ENCODE data around the gene ANO4. TPM values are rescaled to one million over a fixed set of nuclear protein-coding genes. Genes with fewer than 3 reads are reported as not detected.

Gene ANO4
- total RNA-seq, 1 donor from 2014 or later = 5.7 TPM

GRCh38 chr12:100858656-100859055 is 64.1 kb downstream of the ANO4 start:
- H3K27ac Mint-ChIP-seq = no peak overlapping the region
- peaks cover 3% of the 10 kb centered on the region for H3K9me3 Mint-ChIP-seq
- DNase-seq (ENCODE audit: low spot score in 2 of 2, unreplicated experiment in 2 of 2) = no peak
- H3K27me3 Mint-ChIP-seq (ENCODE audit: low read depth) = peaks cover 2% of the 10 kb centered on the region
- no peaks in the 10 kb centered on the region for H3K36me3 Mint-ChIP-seq
- no peak for TF ChIP-seq CTCF (IDR thresholded peaks at IDR 0.05; ENCODE audit: unreplicated experiment)
- no peaks in the 10 kb centered on the region for H3K4me1 Mint-ChIP-seq
- H3K4me3 Mint-ChIP-seq = no peak overlapping the region

GRCh38 chr12:100859063-100859627 is 64.6 kb downstream of the ANO4 start:
- TF ChIP-seq CTCF (IDR thresholded peaks at IDR 0.05; ENCODE audit: unreplicated experiment) = no peak
- H3K4me3 Mint-ChIP-seq = no peak overlapping the region
- no peak for DNase-seq (ENCODE audit: low spot score in 2 of 2, unreplicated experiment in 2 of 2)
- peaks cover 2% of the 10 kb centered on the region for H3K27me3 Mint-ChIP-seq (ENCODE audit: low read depth)
- no peaks in the 10 kb centered on the region for H3K36me3 Mint-ChIP-seq
- H3K4me1 Mint-ChIP-seq = no peaks in the 10 kb centered on the region
- peaks cover 3% of the 10 kb centered on the region for H3K9me3 Mint-ChIP-seq
- H3K27ac Mint-ChIP-seq = no peak overlapping the region

- Mint-ChIP-seq H3K9me3 (peaks cover 3% of the 10 kb centered on the region), H3K27me3 (ENCODE audit: low read depth) (no peaks in the 10 kb centered on the region), H3K36me3 (no peaks in the 10 kb centered on the region), H3K4me1 (no peaks in the 10 kb centered on the region), H3K27ac (no peak overlapping the region), H3K4me3 (no peak overlapping the region)
- no peak for DNase-seq (ENCODE audit: low spot score in 2 of 2, unreplicated experiment in 2 of 2)
- TF ChIP-seq CTCF (IDR thresholded peaks at IDR 0.05; ENCODE audit: unreplicated experiment) = no peak
Observed at GRCh38 chr12:100860611-100861010, 66.0 kb downstream of the ANO4 start.

- Mint-ChIP-seq H3K9me3 (peaks cover 3% of the 10 kb centered on the region), H3K4me1 (no peaks in the 10 kb centered on the region)
- DNase-seq (ENCODE audit: low spot score in 2 of 2, unreplicated experiment in 2 of 2) = no peak
Observed at GRCh38 chr12:100862676-100863075, 68.1 kb downstream of the ANO4 start.

GRCh38 chr12:100864366-100864765 is 69.8 kb downstream of the ANO4 start:
- Mint-ChIP-seq H3K9me3 (peaks cover 3% of the 10 kb centered on the region), H3K27ac (no peak overlapping the region), H3K27me3 (ENCODE audit: low read depth) (no peaks in the 10 kb centered on the region), H3K4me3 (no peak overlapping the region), H3K4me1 (no peaks in the 10 kb centered on the region), H3K36me3 (no peaks in the 10 kb centered on the region)
- DNase-seq (ENCODE audit: low spot score in 2 of 2, unreplicated experiment in 2 of 2) = no peak
- no peak for TF ChIP-seq CTCF (IDR thresholded peaks at IDR 0.05; ENCODE audit: unreplicated experiment)

More at GRCh38 chr12:100862676-100863075, 68.1 kb downstream of the ANO4 start:
- Mint-ChIP-seq H3K4me3 (no peak overlapping the region), H3K27me3 (ENCODE audit: low read depth) (no peaks in the 10 kb centered on the region), H3K36me3 (no peaks in the 10 kb centered on the region), H3K27ac (no peak overlapping the region)
- TF ChIP-seq CTCF (IDR thresholded peaks at IDR 0.05; ENCODE audit: unreplicated experiment) = no peak

Measured in mesothelial cell of epicardium (in vitro differentiated cells).